Endothelial cell of umbilical vein (primary cell): ENCODE measurements around the gene TMED8. TPM values are rescaled to one million over a fixed set of nuclear protein-coding genes. Genes with fewer than 3 reads are reported as not detected.

Experiments used
- BruUV-seq: library from RNA; stranded (reverse); fragments of 400-500 nt; replicated peaks from 2 replicates; lab custom pipeline; 2021; lab: Mats Ljungman, UMichigan
- CTCF ChIA-PET: fragments of 300-600, 350-600 bp; sonication (Branson Sonifier 250); formaldehyde crosslinking; loops from one replicate; lab custom pipeline; 2021; ENCODE audit warnings: antibody characterized with exemption, inconsistent platforms; lab: Charles Lee
- POLR2A ChIA-PET: fragments of 300-600, 350-600 bp; sonication (Branson Sonifier 250); formaldehyde crosslinking; loops from one replicate; lab custom pipeline; 2021; ENCODE audit warnings: antibody characterized with exemption, inconsistent platforms; lab: Charles Lee
- DNase-seq: peaks from one replicate; pipeline ENCODE4 v3.0.0-alpha.2; 2011; ENCODE audit warnings: low read depth, low spot score
- FAIRE-seq: peaks from 2 replicates; lab custom pipeline; 2011; peaks lifted over from hg19 to GRCh38; lab: Jason Lieb, UNC
- H2AFZ ChIP-seq: 2 replicates; pipeline ENCODE4 v1.6.0; 2012; ENCODE audit warnings: low read depth, low read length, control low read depth, inconsistent platforms
- H3K27ac ChIP-seq: 2 replicates; pipeline ENCODE4 v1.5.1; 2011; ENCODE audit warnings: low read depth, mild to moderate bottlenecking, control low read depth, low read length, moderate library complexity; ENCODE audit not compliant: insufficient read depth
- H3K27me3 ChIP-seq, 2 experiments: 2 replicates each; pipeline versions ENCODE4 v1.6.0 to v1.6.1; 2011; ENCODE audit warnings: low read length in 2 of 2, mixed read lengths in 1 of 2; ENCODE audit not compliant: control insufficient read depth in 2 of 2, insufficient read depth in 2 of 2
- H3K36me3 ChIP-seq, 2 experiments: 2 replicates in 1 of 2; 3 replicates in 1 of 2; pipeline ENCODE4 v1.5.1; 2011; ENCODE audit warnings: low read length in 2 of 2, mild to moderate bottlenecking in 1 of 2, moderate library complexity in 1 of 2; ENCODE audit not compliant: control insufficient read depth in 2 of 2, insufficient read depth in 2 of 2; ENCODE audit errors: extremely low read depth in 1 of 2
- H3K4me1 ChIP-seq: 3 replicates; pipeline ENCODE4 v1.5.1; 2011; ENCODE audit warnings: mild to moderate bottlenecking, low read length; ENCODE audit not compliant: control insufficient read depth, insufficient read depth; ENCODE audit errors: extremely low read depth
- H3K4me2 ChIP-seq: 2 replicates; pipeline ENCODE4 v1.6.1; 2011; ENCODE audit warnings: low read length, control low read depth, mixed read lengths; ENCODE audit not compliant: insufficient read depth
- H3K4me3 ChIP-seq, 3 experiments: fragments of 200-600 bp in 1 of 3; sonication (generic), shearing (Covaris generic) in 1 of 3; replicated peaks in 1 of 3; 2 replicates each; pipeline ENCODE4 v1.5.1; 2011 to 2016; ENCODE audit warnings: control low read depth in 3 of 3, low read length in 3 of 3, mild to moderate bottlenecking in 2 of 3, inconsistent platforms in 1 of 3, low read depth in 1 of 3, moderate library complexity in 1 of 3; ENCODE audit not compliant: insufficient read depth in 1 of 3
- H3K79me2 ChIP-seq: 2 replicates; pipeline ENCODE4 v1.6.0; 2012; ENCODE audit warnings: low read length, inconsistent platforms; ENCODE audit not compliant: control insufficient read depth, insufficient read depth
- H3K9ac ChIP-seq: replicated peaks from 2 replicates; pipeline ENCODE3; 2011; ENCODE audit warnings: low read length, control low read depth; ENCODE audit not compliant: insufficient read depth; ENCODE audit errors: extremely low read depth
- H3K9me1 ChIP-seq: replicated peaks from 3 replicates; pipeline ENCODE4 v1.6.0; 2011; ENCODE audit warnings: mild to moderate bottlenecking, low read length; ENCODE audit not compliant: control insufficient read depth, insufficient read depth; ENCODE audit errors: extremely low read depth
- H3K9me3 ChIP-seq: replicated peaks from 2 replicates; pipeline ENCODE4 v1.5.1; 2012; ENCODE audit warnings: low read length, inconsistent platforms; ENCODE audit not compliant: control insufficient read depth, insufficient read depth
- H4K20me1 ChIP-seq: replicated peaks from 2 replicates; pipeline ENCODE3; 2011; ENCODE audit warnings: mild to moderate bottlenecking, low read length; ENCODE audit not compliant: control insufficient read depth, insufficient read depth; ENCODE audit errors: extremely low read depth
- CTCF ChIP-seq, 2 donors: IDR thresholded peaks; 1 replicate in 1 of 2; 2 replicates in 1 of 2; pipeline ENCODE4 v1.5.1; 2011; ENCODE audit warnings: low read length in 2 of 2, mild to moderate bottlenecking in 2 of 2, moderate library complexity in 2 of 2, control low read depth in 1 of 2, inconsistent platforms in 1 of 2, low read depth in 1 of 2; ENCODE audit not compliant: insufficient read depth in 1 of 2; ENCODE audit errors: extremely low read depth in 1 of 2
- FOS ChIP-seq: IDR thresholded peaks from 2 replicates; pipeline ENCODE4 v1.6.1; 2011; ENCODE audit warnings: mild to moderate bottlenecking, low read length, moderate library complexity, borderline replicate concordance; ENCODE audit not compliant: insufficient read depth
- JUN ChIP-seq: IDR thresholded peaks from 2 replicates; pipeline ENCODE4 v1.6.1; 2011; ENCODE audit warnings: borderline replicate concordance, low read depth; ENCODE audit not compliant: insufficient read length, insufficient read depth
- MAX ChIP-seq: IDR thresholded peaks from 2 replicates; pipeline ENCODE4 v1.6.1; 2011; ENCODE audit not compliant: insufficient read depth, insufficient read length
- POLR2AphosphoS5 ChIP-seq: IDR thresholded peaks from 2 replicates; pipeline ENCODE4 v1.6.1; 2012; ENCODE audit warnings: low read depth, mild to moderate bottlenecking, control low read depth, low read length, moderate library complexity; ENCODE audit not compliant: insufficient read depth
- dilution Hi-C: fragments of 300-500 bp; cut with MboI; formaldehyde crosslinking; loops from one replicate; pipeline ENCODE4 v1.15.0; 2019; ENCODE audit warnings: low sequenced_read_pairs; ENCODE audit not compliant: extremely low pct_ligation_motif_present
- intact Hi-C: fragments of 100-400 bp; cut with micrococcal nuclease; formaldehyde crosslinking; loops from one replicate; pipeline ENCODE4 v1.10.0; 2022
- polyA plus RNA-seq, 4 experiments: library from polyadenylated mRNA; depleted of rRNA in 3 of 4; stranded (reverse) in 3 of 4; unstranded in 1 of 4; fragments of >200 nt; gene quantifications; 2 replicates each; pipeline versions ENCODE4 v1.2.1 to v1.2.3, GENCODE V29; 2011 to 2012; ENCODE audit warnings: missing spikeins in 1 of 4
- total RNA-seq: library from RNA; stranded (reverse); gene quantifications from 2 replicates; pipeline ENCODE4 v1.2.3, GENCODE V29; 2021

Gene TMED8
- total and polyA plus RNA-seq, 2 donors (not counting 3 experiments of a cell fraction or from before 2014, with no cell fraction given) = 5.2 to 12.6 TPM

- no peak overlapping the region for H3K27ac ChIP-seq
- BruUV-seq = no TSS peak
- no peaks in the 10 kb centered on the region for H3K79me2 ChIP-seq
- H2AFZ ChIP-seq = no peak overlapping the region
- intact Hi-C loops = no loop called here
- no peaks in the 10 kb centered on the region for H4K20me1 ChIP-seq
- no peak overlapping the region for H3K9ac ChIP-seq
- dilution Hi-C loops = no loop called here
- FAIRE-seq (no peak), DNase-seq (no peak)
- CTCF ChIA-PET = no interaction called here
- no peaks in the 10 kb centered on the region for H3K27me3 ChIP-seq
- H3K4me1 ChIP-seq = no peaks in the 10 kb centered on the region
- POLR2A ChIA-PET = no interaction called here
- peaks cover 0 to 3% of the 10 kb centered on the region in 2 experiments for H3K36me3 ChIP-seq
- no peak overlapping the region for H3K4me2 ChIP-seq
- TF ChIP-seq MAX (no peak), FOS (no peak), POLR2AphosphoS5 (no peak), CTCF (IDR thresholded peaks at IDR 0.05; ENCODE audit: extremely low read depth in 1 of 2, insufficient read depth in 1 of 2, low read depth in 1 of 2, low read length in 2 of 2) (no peak), JUN (no peak)
- H3K9me1 ChIP-seq = no peaks in the 10 kb centered on the region
- H3K4me3 ChIP-seq = no peak overlapping the region
- H3K9me3 ChIP-seq = no peaks in the 10 kb centered on the region
These were observed 33.2 kb downstream of the TMED8 start for GRCh38 chr14:77343662-77344061.
